Caco-2 (cell line): Measurements from ENCODE around the gene C11orf24. TPM values are rescaled to one million over a fixed set of nuclear protein-coding genes. Genes with fewer than 3 reads are reported as not detected.

ENCODE experiments used
- BruUV-seq: library from RNA; stranded (reverse); fragments of 400-500 nt; replicated peaks from 2 replicates; lab custom pipeline; 2021; lab: Mats Ljungman, UMichigan
- CTCF ChIA-PET: fragments of 300-600 bp; sonication (Branson Sonifier 250); formaldehyde crosslinking; loops from one replicate; lab custom pipeline; 2022; ENCODE audit warnings: antibody characterized with exemption; lab: Charles Lee
- POLR2A ChIA-PET: fragments of 300-600 bp; sonication (Branson Sonifier 250); formaldehyde crosslinking; loops from one replicate; lab custom pipeline; 2022; ENCODE audit warnings: antibody characterized with exemption; lab: Charles Lee
- DNase-seq, 2 experiments: peaks; one replicate each; pipeline versions ENCODE4 v3.0.0 to v3.0.0-alpha.2; 2020 to 2022
- H3K27me3 ChIP-seq: replicated peaks from 2 replicates; pipeline ENCODE4 v1.6.0; 2011; ENCODE audit warnings: low read length; ENCODE audit not compliant: control insufficient read depth, insufficient read depth
- H3K36me3 ChIP-seq: 2 replicates; pipeline ENCODE4 v1.5.1; 2011; ENCODE audit warnings: low read length; ENCODE audit not compliant: control insufficient read depth, insufficient read depth
- H3K4me1 ChIP-seq: fragments of 250-450 bp; sonication (Bioruptor Pico); 2 replicates; pipeline ENCODE4 v1.5.1; 2020; ENCODE audit warnings: mild to moderate bottlenecking
- H3K4me3 ChIP-seq: 2 replicates; pipeline ENCODE4 v1.5.1; 2011; ENCODE audit warnings: low read depth, mild to moderate bottlenecking, control low read depth, low read length
- H3K9me3 ChIP-seq: fragments of 250-450 bp; sonication (Bioruptor Pico); 2 replicates; pipeline ENCODE4 v1.5.1; 2020; ENCODE audit warnings: mild to moderate bottlenecking, moderate library complexity
- H3K27ac Mint-ChIP-seq: one replicate; pipeline ENCODE4 v1.8.0; 2022; ENCODE audit warnings: mixed read lengths; ENCODE audit not compliant: unreplicated experiment
- H3K27me3 Mint-ChIP-seq: one replicate; pipeline ENCODE4 v1.8.0; 2022; ENCODE audit warnings: mixed read lengths; ENCODE audit not compliant: insufficient read depth, unreplicated experiment
- H3K36me3 Mint-ChIP-seq: one replicate; pipeline ENCODE4 v1.8.0; 2022; ENCODE audit warnings: mild to moderate bottlenecking, mixed read lengths; ENCODE audit not compliant: insufficient read depth, unreplicated experiment
- H3K4me1 Mint-ChIP-seq: one replicate; pipeline ENCODE4 v1.8.0; 2022; ENCODE audit warnings: low read depth, mixed read lengths; ENCODE audit not compliant: unreplicated experiment
- H3K4me3 Mint-ChIP-seq: one replicate; pipeline ENCODE4 v1.8.0; 2022; ENCODE audit warnings: mild to moderate bottlenecking, moderate library complexity, mixed read lengths; ENCODE audit not compliant: unreplicated experiment
- H3K9me3 Mint-ChIP-seq: one replicate; pipeline ENCODE4 v1.8.0; 2022; ENCODE audit warnings: mixed read lengths; ENCODE audit not compliant: unreplicated experiment
- CTCF ChIP-seq, 2 experiments: fragments of 200-600 bp in 1 of 2; IDR thresholded peaks; 1 replicate in 1 of 2; 2 replicates in 1 of 2; pipeline versions ENCODE4 v1.5.1 to v1.8.0; 2011 to 2022; ENCODE audit warnings: antibody characterized with exemption in 1 of 2, control low read depth in 1 of 2, inconsistent platforms in 1 of 2, low read depth in 1 of 2, low read length in 1 of 2, mild to moderate bottlenecking in 1 of 2, moderate library complexity in 1 of 2; ENCODE audit not compliant: insufficient read depth in 1 of 2, severe bottlenecking in 1 of 2, unreplicated experiment in 1 of 2
- intact Hi-C: fragments of 100-400 bp; cut with micrococcal nuclease; formaldehyde crosslinking; loops from one replicate; pipeline ENCODE4 v1.10.0; 2022; ENCODE audit not compliant: unreplicated experiment
- total RNA-seq: library from RNA; stranded (reverse); gene quantifications from 2 replicates; pipeline ENCODE4 v1.2.3, GENCODE V29; 2022

The C11orf24 gene
- total RNA-seq, 1 experiment from 2014 or later = 79.8 TPM

DNA sequence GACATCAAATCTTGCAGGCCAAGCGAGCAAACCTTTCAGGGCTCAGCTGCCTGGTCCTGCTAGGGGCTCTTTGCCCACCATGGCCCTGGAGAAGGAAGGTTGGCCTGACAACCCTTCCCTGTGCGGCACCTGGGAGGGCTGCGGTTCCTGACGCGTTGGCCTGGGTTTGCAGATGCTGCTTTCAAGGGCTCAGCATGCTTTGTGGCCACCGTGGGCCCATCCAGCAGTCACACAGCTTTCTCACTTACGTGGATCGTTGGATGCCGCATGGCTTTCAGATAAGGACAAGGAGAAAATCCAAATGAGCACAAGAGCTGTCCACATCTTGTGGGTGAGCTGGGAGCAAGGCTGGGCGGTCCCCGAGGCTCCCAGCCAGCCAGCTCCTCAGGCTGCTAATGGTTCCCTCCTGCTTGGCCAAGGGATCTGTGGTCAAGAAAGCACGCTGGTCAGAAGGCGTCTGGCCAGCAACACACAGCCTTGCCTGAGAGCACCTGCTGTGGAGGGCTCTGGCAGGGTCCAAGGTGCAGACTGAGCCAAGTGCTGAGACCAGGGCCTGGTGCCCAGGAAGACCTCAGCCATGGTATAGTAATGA is 8.2 kb downstream of the C11orf24 start:
- H3K4me1 ChIP-seq = no peaks in the 10 kb centered on the region
- intact Hi-C loops = no loop called here
- H3K36me3 ChIP-seq = peaks cover 16% of the 10 kb centered on the region
- peaks cover 51% of the 10 kb centered on the region for H3K36me3 Mint-ChIP-seq
- POLR2A ChIA-PET = no interaction called here
- no peaks in the 10 kb centered on the region for H3K4me1 Mint-ChIP-seq
- peak in 1 of 2 experiments; percentile 34 for DNase-seq
- H3K27me3 Mint-ChIP-seq = no peaks in the 10 kb centered on the region
- CTCF ChIA-PET = interaction anchor here (1.3 kb wide), 1 partner anchor 9 kb away, joined by 3 read pairs; no protein-coding TSS in a partner anchor
- no peak overlapping the region for H3K27ac Mint-ChIP-seq
- BruUV-seq = no TSS peak
- H3K4me3 ChIP-seq = no peak overlapping the region
- H3K27me3 ChIP-seq = no peaks in the 10 kb centered on the region
- no peak overlapping the region for H3K4me3 Mint-ChIP-seq
- no peak for TF ChIP-seq CTCF (IDR thresholded peaks at IDR 0.05; ENCODE audit: insufficient read depth in 1 of 2, low read depth in 1 of 2, low read length in 1 of 2, severe bottlenecking in 1 of 2, unreplicated experiment in 1 of 2)
- peaks cover 7% of the 10 kb centered on the region for H3K9me3 Mint-ChIP-seq
- no peaks in the 10 kb centered on the region for H3K9me3 ChIP-seq

DNA sequence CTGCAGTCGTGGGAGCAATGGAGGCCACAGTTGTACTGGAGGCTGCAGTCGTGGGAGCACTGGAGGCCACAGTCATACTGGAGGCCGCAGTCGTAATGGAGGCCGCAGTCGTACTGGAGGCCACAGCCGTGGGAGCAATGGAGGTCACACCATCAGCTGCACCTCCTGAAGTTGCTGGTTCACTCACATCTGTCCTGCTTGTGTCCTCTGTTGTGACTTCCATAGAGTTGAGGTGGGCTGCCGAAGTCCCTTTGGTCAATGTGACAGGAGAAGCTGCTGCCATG is 9.3 kb downstream of the C11orf24 start:
- peaks cover 6% of the 10 kb centered on the region for H3K4me1 ChIP-seq
- Mint-ChIP-seq H3K9me3 (peaks cover 7% of the 10 kb centered on the region), H3K27me3 (no peaks in the 10 kb centered on the region), H3K36me3 (peaks cover 61% of the 10 kb centered on the region), H3K4me3 (no peak overlapping the region), H3K27ac (no peak overlapping the region), H3K4me1 (peaks cover 10% of the 10 kb centered on the region)
- ChIA-PET CTCF (interaction anchor here (1.3 kb wide), 1 partner anchor 10 kb away, joined by 3 read pairs; no protein-coding TSS in a partner anchor), POLR2A (no interaction called here)
- intact Hi-C loops = no loop called here
- peak in 1 of 2 experiments; percentile 31 for DNase-seq
- no peaks in the 10 kb centered on the region for H3K9me3 ChIP-seq
- no peak for TF ChIP-seq CTCF (IDR thresholded peaks at IDR 0.05; ENCODE audit: insufficient read depth in 1 of 2, low read depth in 1 of 2, low read length in 1 of 2, severe bottlenecking in 1 of 2, unreplicated experiment in 1 of 2)
- H3K27me3 ChIP-seq = no peaks in the 10 kb centered on the region
- peaks cover 12% of the 10 kb centered on the region for H3K36me3 ChIP-seq
- H3K4me3 ChIP-seq = no peak overlapping the region
- BruUV-seq = no TSS peak

DNA sequence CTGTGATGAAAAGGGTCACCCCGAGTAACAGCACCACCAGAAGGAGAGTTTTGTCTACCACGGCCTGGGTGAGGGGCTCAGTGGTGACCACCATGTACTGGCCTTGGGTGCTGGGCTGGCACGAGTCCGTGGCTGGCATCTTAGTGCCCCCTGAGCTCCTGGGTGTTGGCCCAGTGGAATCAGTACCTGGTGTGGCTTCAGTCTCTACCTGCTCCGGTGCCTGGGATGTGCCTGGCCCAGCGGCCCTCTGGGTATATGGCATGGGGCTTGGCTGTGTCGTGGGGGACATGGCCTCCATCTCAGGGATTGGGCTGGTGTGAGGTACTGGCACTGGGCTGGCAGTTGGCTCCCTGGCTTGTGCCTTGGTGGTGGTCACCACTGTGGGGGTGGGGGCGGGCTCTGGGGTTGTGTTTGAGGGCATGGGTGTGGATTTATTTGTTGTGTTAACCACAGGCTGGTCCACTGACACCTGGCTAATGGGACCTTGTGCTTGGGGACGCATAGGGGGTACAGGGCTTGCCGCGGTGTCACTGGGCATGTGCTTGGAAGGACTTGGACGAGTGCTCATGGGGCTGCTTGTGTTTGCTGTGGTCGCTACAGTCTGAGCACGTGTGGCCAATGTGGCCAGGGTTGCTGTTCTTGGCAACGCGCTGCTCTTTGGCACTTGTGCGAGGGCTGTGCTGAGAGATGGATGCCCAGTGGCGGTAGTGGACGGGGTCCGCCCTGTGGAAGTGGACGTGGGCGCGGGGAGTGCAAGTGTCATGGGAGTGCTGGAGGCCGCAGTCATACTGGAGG is 9.8 kb downstream of the C11orf24 start:
- no peak for TF ChIP-seq CTCF (IDR thresholded peaks at IDR 0.05; ENCODE audit: insufficient read depth in 1 of 2, low read depth in 1 of 2, low read length in 1 of 2, severe bottlenecking in 1 of 2, unreplicated experiment in 1 of 2)
- no peaks in the 10 kb centered on the region for H3K9me3 ChIP-seq
- H3K4me1 ChIP-seq = peaks cover 11% of the 10 kb centered on the region
- no TSS peak for BruUV-seq
- H3K4me3 Mint-ChIP-seq = no peak overlapping the region
- peaks cover 63% of the 10 kb centered on the region for H3K36me3 Mint-ChIP-seq
- no peaks in the 10 kb centered on the region for H3K27me3 ChIP-seq
- H3K36me3 ChIP-seq = peaks cover 9% of the 10 kb centered on the region
- peaks cover 7% of the 10 kb centered on the region for H3K9me3 Mint-ChIP-seq
- peak in 1 of 2 experiments; percentile 33 for DNase-seq
- H3K4me1 Mint-ChIP-seq = peaks cover 11% of the 10 kb centered on the region
- no peak overlapping the region for H3K27ac Mint-ChIP-seq
- CTCF ChIA-PET = no interaction called here
- intact Hi-C loops = no loop called here
- no peak overlapping the region for H3K4me3 ChIP-seq
- H3K27me3 Mint-ChIP-seq = no peaks in the 10 kb centered on the region
- POLR2A ChIA-PET = no interaction called here
